Skin epidermis (tissue), 12 donors: ENCODE results near the gene PPP1R16B.

Experiments
- H3K27ac ChIP-seq, 21 experiments: fragments of 200-600 bp; sonication (generic) in 11 of 21; one replicate each; pipeline ENCODE4 v1.5.0; 2020; ENCODE audit warnings: mild to moderate bottlenecking in 3 of 21, inconsistent platforms in 2 of 21, moderate library complexity in 2 of 21
- H3K4me3 ChIP-seq, 7 experiments: fragments of 200-600 bp; sonication (generic) in 2 of 7; one replicate each; pipeline ENCODE4 v1.5.0; 2020; ENCODE audit warnings: inconsistent platforms in 2 of 7, mild to moderate bottlenecking in 2 of 7, moderate library complexity in 1 of 7

The PPP1R16B gene

GRCh38 chr20:38805502-38805957 is at the start of gene PPP1R16B:
Gene PPP1R16B, plus strand, starts transcription at chr20:38805697. Its CDS starts 30,229 bp downstream, at chr20:38835926.
- H3K27ac ChIP-seq = peak within 1 kb of the TSS; percentile 27 to 97 (median 81)
- H3K4me3 ChIP-seq = peak within 1 kb of the TSS; percentile 48 to 78 (median 54)

GRCh38 chr20:38757145-38757775 is 48.2 kb upstream of the PPP1R16B start:
- no peak overlapping the region for H3K27ac ChIP-seq
- H3K4me3 ChIP-seq = no peak overlapping the region

GRCh38 chr20:38759106-38759505 is 46.4 kb upstream of the PPP1R16B start:
- Histone ChIP-seq H3K27ac (no peak overlapping the region), H3K4me3 (no peak overlapping the region)

- no peak overlapping the region for H3K27ac ChIP-seq
Measured at GRCh38 chr20:38760978-38761377, 44.5 kb upstream of the PPP1R16B start.

GRCh38 chr20:38762174-38762573 is 43.3 kb upstream of the PPP1R16B start:
- Histone ChIP-seq H3K27ac (no peak overlapping the region), H3K4me3 (no peak overlapping the region)

More at GRCh38 chr20:38760978-38761377, 44.5 kb upstream of the PPP1R16B start:
- H3K4me3 ChIP-seq = no peak overlapping the region

- Histone ChIP-seq H3K4me3 (no peak overlapping the region), H3K27ac (no peak overlapping the region)
Measured at GRCh38 chr20:38763616-38764015, 41.9 kb upstream of the PPP1R16B start.

- Histone ChIP-seq H3K27ac (peak overlapping the region in 1 of 21 experiments; percentile 24), H3K4me3 (no peak overlapping the region)
Measured at GRCh38 chr20:38764567-38765318, 40.8 kb upstream of the PPP1R16B start.

- no peak overlapping the region for H3K27ac ChIP-seq
- H3K4me3 ChIP-seq = no peak overlapping the region
Measured at GRCh38 chr20:38766071-38766470, 39.4 kb upstream of the PPP1R16B start.

- Histone ChIP-seq H3K4me3 (no peak overlapping the region), H3K27ac (no peak overlapping the region)
Measured at GRCh38 chr20:38769376-38770295, 35.9 kb upstream of the PPP1R16B start.

- Histone ChIP-seq H3K4me3 (no peak overlapping the region), H3K27ac (no peak overlapping the region)
Measured at GRCh38 chr20:38770546-38770945, 35.0 kb upstream of the PPP1R16B start.

- Histone ChIP-seq H3K4me3 (no peak overlapping the region), H3K27ac (no peak overlapping the region)
Measured at GRCh38 chr20:38770970-38771369, 34.5 kb upstream of the PPP1R16B start.

- no peak overlapping the region for H3K27ac ChIP-seq
- no peak overlapping the region for H3K4me3 ChIP-seq
Measured at GRCh38 chr20:38771621-38772020, 33.9 kb upstream of the PPP1R16B start.

- no peak overlapping the region for H3K4me3 ChIP-seq
- no peak overlapping the region for H3K27ac ChIP-seq
Measured at GRCh38 chr20:38774167-38774566, 31.3 kb upstream of the PPP1R16B start.

- Histone ChIP-seq H3K4me3 (no peak overlapping the region), H3K27ac (no peak overlapping the region)
Measured at GRCh38 chr20:38776363-38776762, 29.1 kb upstream of the PPP1R16B start.

GRCh38 chr20:38779247-38780097 is 26.0 kb upstream of the PPP1R16B start:
- H3K4me3 ChIP-seq = no peak overlapping the region
- H3K27ac ChIP-seq = no peak overlapping the region

GRCh38 chr20:38782275-38782674 is 23.2 kb upstream of the PPP1R16B start:
- Histone ChIP-seq H3K4me3 (no peak overlapping the region), H3K27ac (no peak overlapping the region)

GRCh38 chr20:38787870-38788269 is 17.6 kb upstream of the PPP1R16B start:
- Histone ChIP-seq H3K4me3 (no peak overlapping the region), H3K27ac (no peak overlapping the region)

GRCh38 chr20:38789503-38790199 is 15.8 kb upstream of the PPP1R16B start:
- Histone ChIP-seq H3K27ac (no peak overlapping the region), H3K4me3 (no peak overlapping the region)
